B cell (primary cell): Measurements from ENCODE around the gene SLC15A3.

Experiments
- EZH2 ChIP-seq: IDR thresholded peaks from 2 replicates; pipeline ENCODE4 v1.6.1; 2012; ENCODE audit warnings: borderline replicate concordance, low read depth, mild to moderate bottlenecking, moderate library complexity, low read length; ENCODE audit not compliant: insufficient read depth, poor library complexity, severe bottlenecking
- TF ChIP-seq, protein P1 (sequence below): fragments of 200-600 bp; IDR thresholded peaks from one replicate; pipeline ENCODE4 v1.8.0; 2022; ENCODE audit warnings: antibody characterized with exemption, mild to moderate bottlenecking

DNA sequence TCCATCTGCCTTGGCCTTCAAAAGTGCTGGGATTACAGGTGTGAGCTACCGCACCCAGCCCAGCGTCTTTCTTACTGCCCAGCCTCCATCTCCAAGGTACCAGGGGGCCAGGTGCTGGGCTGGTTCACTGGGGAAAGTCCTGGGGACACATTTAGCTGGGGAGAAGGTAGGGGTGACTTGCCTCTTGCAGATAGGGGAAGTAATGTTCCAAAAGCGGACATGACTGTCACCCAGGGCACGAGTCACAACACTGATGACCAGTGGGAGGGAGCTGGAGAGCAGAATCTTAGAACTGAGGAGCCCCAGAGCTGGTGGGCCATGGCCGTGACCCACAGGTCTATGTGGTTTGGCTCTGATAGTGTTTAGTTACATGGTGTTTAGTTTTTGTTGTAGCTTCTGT, 2.4 kb upstream of the SLC15A3 start:
- TF ChIP-seq, protein P1, sequence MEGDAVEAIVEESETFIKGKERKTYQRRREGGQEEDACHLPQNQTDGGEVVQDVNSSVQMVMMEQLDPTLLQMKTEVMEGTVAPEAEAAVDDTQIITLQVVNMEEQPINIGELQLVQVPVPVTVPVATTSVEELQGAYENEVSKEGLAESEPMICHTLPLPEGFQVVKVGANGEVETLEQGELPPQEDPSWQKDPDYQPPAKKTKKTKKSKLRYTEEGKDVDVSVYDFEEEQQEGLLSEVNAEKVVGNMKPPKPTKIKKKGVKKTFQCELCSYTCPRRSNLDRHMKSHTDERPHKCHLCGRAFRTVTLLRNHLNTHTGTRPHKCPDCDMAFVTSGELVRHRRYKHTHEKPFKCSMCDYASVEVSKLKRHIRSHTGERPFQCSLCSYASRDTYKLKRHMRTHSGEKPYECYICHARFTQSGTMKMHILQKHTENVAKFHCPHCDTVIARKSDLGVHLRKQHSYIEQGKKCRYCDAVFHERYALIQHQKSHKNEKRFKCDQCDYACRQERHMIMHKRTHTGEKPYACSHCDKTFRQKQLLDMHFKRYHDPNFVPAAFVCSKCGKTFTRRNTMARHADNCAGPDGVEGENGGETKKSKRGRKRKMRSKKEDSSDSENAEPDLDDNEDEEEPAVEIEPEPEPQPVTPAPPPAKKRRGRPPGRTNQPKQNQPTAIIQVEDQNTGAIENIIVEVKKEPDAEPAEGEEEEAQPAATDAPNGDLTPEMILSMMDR, result no peak
- no peak for TF ChIP-seq EZH2
